HL-60 (cell line): Measurements from ENCODE around the gene GRK7.

Source experiments
- SPI1 ChIP-seq: IDR thresholded peaks from 2 replicates; pipeline ENCODE4 v1.6.1; 2012; ENCODE audit warnings: low read depth, mild to moderate bottlenecking, borderline replicate concordance
- TF ChIP-seq, protein P1 (sequence below): IDR thresholded peaks from one replicate; pipeline ENCODE4 v1.5.1; 2011; ENCODE audit warnings: low read length, control low read depth, inconsistent platforms; ENCODE audit not compliant: insufficient read depth

DNA sequence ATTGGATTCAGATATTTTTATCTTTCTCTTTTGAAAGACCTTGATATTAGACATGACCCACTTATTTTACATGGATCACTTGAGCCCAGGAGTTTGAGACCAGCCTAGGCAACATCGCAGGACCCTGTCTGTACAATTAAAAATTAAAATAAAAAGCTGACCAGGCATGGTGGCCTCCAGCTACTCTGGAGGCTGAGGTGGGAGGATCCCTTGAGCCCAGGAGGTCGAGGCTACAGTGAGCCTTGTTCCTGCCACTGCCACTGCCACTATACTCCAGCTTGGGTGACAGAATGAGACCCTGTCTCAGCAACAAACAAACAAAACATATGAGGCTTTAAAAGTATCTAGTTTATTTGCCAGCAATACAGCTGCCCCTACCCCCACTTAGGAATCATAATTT lies 23.5 kb upstream of the GRK7 start:
- TF ChIP-seq, protein P1, sequence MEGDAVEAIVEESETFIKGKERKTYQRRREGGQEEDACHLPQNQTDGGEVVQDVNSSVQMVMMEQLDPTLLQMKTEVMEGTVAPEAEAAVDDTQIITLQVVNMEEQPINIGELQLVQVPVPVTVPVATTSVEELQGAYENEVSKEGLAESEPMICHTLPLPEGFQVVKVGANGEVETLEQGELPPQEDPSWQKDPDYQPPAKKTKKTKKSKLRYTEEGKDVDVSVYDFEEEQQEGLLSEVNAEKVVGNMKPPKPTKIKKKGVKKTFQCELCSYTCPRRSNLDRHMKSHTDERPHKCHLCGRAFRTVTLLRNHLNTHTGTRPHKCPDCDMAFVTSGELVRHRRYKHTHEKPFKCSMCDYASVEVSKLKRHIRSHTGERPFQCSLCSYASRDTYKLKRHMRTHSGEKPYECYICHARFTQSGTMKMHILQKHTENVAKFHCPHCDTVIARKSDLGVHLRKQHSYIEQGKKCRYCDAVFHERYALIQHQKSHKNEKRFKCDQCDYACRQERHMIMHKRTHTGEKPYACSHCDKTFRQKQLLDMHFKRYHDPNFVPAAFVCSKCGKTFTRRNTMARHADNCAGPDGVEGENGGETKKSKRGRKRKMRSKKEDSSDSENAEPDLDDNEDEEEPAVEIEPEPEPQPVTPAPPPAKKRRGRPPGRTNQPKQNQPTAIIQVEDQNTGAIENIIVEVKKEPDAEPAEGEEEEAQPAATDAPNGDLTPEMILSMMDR, result no peak
- TF ChIP-seq SPI1, result no peak
